Epidermal melanocyte (primary cell): Measurements from ENCODE around the gene POLE.

Experiments
- DNase-seq: peaks from one replicate; pipeline ENCODE4 v3.0.0; 2011; ENCODE audit warnings: low spot score; ENCODE audit not compliant: insufficient read length

Gene POLE

GRCh38 chr12:132631666-132632065, 55.5 kb downstream of the POLE start:
- DNase-seq, result no peak

- no peak for DNase-seq
Measured at GRCh38 chr12:132630672-132631071, 56.5 kb downstream of the POLE start.

DNA sequence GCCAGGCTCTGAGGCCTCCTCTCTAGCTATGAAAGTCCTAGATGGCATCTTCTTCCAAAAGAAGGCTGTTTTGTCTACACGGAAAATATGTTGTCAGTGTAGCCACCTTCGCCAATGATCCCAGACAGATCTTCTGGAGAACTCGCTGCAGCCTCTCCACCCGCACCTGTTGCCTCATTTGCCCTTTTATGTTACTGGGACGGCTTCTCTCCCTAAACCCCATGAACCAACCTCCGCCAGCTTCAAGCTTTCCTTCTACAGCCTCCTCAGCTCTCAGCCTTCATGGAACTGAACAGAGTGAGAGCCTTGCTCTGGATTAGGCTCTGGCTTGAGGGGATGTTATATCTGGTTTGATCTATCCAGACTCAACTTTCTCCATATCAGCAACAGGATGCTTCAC, 57.8 kb downstream of the POLE start:
- no peak for DNase-seq

DNA sequence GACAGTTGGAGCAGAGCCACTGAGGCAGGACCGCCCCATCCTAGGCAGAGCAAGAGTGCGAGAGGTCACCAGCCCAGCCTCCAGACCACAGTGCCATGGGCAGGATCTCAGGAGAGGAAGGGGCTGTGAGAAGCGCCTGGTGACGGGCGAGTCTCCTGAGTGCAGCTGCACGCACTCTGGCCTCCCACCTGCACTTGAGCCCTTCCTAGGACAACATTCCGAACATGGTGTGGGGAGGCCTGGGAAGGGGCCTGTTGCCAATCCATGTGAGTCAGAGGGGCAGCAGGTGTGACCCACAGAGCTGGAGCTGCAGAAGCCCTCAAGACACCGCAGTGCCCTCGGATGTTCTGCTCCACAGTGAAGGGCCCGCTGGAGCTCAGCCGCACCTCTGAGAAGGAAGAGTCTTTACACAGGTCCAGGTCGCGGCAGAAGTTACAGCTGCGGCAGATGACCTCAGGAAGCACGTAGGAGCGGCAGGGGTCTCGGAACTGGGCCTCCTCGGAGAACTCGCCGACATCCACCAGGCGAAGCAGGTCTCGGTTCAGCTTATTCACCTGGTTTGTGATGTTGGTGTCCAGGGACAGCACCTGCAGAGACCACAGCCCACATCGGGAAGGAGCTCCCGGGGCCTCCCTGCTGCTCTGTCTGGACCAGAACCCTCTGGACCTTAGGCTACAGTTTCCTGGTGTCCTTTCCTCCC, 61.3 kb downstream of the POLE start:
- no peak for DNase-seq

GRCh38 chr12:132624910-132625630, 62.1 kb downstream of the POLE start:
- DNase-seq, result no peak

DNA sequence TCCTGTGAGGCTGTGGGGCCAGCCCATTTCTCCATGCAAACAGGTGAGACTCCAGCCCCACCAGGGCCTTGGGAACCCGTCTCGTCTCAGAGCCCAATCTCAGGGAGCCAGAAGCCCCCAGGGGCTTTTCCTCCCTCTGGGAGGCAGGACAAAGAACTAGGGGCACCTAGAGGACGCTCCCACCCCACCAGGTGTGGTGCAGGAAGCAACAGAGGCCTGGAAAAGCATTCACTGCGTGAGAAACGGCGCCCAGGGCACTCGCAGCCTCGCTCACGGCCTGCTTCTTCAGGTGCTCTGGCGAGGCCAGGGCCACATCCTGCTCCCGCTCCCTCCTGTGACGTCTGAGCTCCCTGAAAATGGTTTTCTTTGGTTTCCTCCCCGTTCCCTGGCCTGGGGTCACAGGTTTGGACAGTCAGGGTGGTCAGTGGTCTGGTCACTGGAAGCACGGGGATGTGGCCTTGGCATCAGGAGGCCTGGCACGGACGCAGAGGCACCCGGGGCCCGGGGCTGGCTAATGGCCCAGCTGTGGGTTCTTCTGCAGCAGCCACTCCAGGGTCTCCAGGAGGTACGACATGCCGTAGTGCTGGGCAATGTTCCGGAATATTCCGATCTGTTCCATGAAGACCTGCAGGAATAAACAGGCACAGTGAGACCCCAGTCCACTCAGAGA, 62.8 kb downstream of the POLE start:
- DNase-seq, result no peak

- DNase-seq, result no peak
Measured at GRCh38 chr12:132623072-132623869, 63.9 kb downstream of the POLE start.

DNA sequence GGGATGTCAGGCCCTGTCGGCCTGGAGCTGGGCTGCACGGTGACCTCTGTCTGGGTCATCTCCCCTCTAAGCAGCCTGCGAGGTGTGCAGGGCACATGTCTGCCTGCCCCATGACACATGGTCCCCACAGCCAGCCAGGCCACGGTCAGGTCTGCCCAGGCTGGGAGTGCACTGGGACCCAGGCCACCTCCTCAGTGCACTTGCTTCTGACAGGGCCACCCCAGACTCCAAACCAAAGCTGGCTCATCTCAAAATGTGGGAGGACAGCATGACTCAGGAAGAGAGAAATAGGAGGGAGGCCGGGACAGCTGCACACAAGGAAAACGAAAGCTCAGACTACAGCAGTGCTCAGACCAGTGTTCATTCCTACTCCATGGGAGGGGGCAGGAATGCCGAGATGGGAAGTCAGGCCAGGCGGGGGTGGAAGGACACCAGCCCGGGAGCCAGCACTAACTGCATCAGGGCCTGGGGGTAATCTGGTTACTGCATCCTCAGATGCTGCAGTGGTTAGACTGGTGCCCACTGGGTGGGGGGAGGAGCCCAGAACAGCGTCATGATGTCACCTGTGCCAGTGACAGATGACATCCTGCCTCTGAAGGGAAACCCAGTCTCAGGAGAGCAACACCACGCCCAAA, 64.6 kb downstream of the POLE start:
- DNase-seq, result no peak

DNA sequence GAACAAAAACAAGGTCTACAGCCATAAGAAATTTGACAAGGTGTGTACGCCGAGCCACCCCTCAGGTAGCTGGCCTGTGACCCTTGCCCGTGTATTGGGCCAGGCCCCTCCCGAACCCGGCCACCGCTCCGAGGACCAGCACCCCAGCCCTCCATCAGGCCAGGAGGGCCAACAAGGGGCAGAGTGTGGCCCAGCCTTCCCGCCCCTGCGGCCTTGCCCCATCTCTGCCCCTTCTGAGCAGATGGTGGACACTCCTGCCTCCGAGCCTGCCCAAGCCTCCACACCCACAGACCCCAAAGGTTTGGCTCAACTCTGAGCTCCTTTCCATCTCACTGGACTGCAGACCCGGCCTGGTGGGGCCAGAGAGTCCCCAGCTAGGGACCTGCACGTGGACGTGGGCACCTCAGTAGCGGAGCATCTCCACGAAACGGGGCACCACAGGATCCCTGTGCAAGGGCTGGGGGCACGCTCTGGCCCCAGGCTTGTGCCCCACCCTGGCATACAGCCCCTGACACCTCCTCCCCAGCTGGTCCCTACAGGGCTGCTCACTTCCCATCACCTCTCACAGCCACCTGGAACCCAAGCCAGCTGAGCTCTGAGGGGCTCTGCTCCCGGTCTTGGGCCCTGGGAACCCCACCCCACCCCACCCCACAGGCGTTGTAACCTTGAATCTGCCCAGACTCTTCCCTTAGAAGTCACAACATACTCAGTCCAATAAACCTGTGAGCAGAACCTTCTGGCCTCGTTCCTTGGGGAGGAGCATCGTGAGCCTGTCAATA, 65.3 kb downstream of the POLE start:
- no peak for DNase-seq

DNA sequence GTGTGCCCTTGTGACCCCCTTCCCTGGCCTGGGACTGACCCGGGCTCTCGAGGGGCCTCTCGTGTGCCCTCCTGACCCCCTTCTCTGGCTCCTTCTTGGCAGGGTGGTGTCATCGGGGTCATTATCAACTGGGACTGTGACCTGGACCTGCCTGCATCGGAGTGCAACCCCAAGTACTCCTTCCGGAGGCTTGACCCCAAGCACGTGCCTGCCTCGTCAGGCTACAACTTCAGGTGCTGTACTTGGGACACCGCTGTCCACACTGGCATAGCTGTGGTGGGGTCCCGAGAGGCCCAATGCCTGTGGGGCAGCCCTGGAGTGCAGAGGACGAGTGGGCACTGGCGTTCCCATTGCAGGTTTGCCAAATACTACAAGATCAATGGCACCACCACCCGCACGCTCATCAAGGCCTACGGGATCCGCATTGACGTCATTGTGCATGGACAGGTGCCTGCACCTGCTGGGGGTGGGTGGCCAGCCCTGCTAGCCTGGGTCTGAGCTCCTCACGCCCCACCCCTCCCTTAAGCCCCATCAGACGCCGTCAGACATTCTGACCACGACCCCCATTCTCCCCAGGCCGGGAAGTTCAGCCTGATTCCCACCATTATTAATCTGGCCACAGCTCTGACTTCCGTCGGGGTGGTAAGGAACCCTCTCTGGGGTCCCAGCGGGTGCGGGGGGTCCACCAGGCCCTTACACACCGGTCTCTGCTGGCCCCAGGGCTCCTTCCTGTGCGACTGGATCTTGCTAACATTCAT, 66.1 kb downstream of the POLE start:
- no peak for DNase-seq

DNA sequence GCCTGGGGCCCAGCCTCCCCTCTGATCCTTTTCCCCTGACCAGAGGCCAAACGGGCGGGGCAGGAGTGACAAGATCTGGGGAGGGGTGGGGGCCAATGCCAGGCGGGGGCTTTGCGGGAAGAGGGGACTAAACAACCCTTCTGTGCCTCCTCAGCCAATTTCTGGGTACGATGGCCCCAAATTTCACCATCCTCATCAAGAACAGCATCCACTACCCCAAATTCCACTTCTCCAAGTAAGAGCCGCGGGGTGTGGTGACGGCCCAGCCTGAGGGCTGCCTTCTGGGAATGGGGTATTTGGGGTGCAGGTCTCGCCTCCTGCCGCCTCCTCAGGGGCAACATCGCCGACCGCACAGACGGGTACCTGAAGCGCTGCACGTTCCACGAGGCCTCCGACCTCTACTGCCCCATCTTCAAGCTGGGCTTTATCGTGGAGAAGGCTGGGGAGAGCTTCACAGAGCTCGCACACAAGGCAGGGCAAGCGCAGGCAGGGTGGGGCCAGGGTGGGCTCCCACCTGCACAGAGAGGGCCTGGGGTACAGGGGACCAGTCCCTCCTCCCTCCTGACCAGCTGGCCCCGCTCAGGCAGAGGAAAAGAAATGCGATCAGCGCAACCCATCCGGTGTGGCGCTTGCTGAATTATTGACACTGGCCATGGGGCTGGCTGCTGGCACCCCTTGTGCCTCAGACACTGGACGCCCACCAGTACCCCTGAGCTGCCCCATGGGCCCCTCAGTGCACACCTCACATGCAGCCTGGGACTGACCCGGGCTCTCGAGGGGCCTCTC, 66.8 kb downstream of the POLE start:
- DNase-seq, result no peak

- no peak for DNase-seq
Measured at GRCh38 chr12:132619386-132620112, 67.6 kb downstream of the POLE start.

DNA sequence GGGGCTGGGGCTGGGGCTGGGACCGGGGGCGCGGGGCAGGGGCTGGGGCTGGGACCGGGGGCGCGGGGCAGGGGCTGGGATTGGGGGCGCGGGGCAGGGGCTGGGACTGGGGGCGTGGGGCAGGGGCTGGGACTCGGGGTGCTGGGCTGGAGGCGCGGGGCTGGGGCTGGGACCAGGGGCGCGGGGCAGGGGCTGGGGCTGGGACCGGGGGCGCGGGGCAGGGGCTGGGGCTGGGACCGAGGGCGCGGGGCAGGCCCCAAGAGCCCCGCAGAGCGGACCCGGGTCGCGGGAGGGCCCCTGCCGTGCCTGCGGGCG, 68.1 kb downstream of the POLE start:
- DNase-seq, result no peak

- DNase-seq, result no peak
Measured at GRCh38 chr12:132618683-132619043, 68.5 kb downstream of the POLE start, which contains the start of gene P2RX2. Gene P2RX2 (plus strand): TSS chr12:132618776. CDS start chr12:132618817, 41 bp downstream.

- no peak for DNase-seq
Measured at GRCh38 chr12:132617822-132618682, 69.1 kb downstream of the POLE start.

GRCh38 chr12:132617135-132617701, 69.9 kb downstream of the POLE start:
- no peak for DNase-seq

DNA sequence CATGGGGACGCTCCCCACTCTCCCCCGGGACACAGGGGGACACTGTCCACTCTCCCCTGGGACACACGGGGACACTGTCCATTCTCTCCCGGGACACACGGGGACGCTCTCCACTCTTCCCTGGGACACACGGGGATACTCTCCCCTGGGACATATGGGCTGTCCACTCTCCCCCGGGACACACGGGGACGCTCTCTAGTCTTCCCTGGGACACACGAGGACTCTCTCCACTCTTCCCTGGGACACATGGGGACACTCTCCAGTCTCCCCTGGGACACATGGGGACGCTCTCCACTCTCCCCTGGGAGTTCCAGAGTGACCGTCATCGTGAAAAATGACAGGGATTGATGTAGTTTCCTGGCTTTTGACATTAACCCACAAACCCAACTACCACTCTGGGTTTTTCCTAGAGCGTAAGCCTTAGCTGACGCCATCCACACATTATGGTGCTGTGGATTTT, 71.5 kb downstream of the POLE start:
- DNase-seq, result no peak
